CD4-positive, alpha-beta T cell treated with Interleukin-15 for 4 hours (primary cell): ENCODE data around the gene ACAP2.
"Not testable (repeated sequence)": the region's sequence is repeated elsewhere in the genome, so short reads cannot be mapped to it uniquely, and the experiment has no call there.

Experiments used
- DNase-seq: peaks from one replicate; pipeline ENCODE4 v3.0.0-alpha.2; 2020; ENCODE audit warnings: low spot score

Gene ACAP2

GRCh38 chr3:195290643-195291042, 152.2 kb downstream of the ACAP2 start:
- not testable (repeated sequence) for DNase-seq

DNA sequence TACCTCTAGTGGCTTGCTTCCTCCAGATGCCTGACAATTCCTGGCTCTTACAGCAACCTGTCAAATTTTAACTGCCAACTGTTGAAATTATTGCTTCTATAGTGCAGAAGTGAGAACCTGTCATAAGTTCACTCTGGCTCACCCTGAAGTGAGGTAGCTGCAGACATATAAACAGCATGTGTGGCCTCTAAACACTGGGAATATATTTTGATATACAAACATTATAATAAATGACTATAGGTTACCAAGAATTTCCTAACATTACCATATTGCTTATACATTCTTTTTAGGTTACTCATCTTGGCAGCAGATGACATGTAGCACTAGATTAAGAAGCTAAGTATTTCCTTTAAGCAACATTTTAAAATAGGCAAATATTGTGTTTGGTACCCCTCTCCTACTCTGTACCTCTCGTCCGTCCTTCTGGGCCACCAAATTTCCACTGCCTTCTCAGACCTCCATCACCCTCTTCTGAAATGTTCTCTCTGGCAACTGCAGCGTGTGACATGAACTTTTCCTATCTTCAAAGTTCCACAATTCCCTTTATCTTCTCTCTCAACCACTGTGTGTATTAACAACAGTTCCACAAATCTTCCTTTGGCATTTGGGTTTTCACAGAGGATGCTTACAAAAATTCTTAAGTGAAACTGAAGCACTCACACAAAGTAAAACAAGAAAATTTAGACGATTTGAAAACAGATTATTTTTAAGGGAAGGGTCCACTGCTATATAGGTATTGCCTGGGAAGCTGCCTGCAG, 156.5 kb downstream of the ACAP2 start:
- no peak for DNase-seq

DNA sequence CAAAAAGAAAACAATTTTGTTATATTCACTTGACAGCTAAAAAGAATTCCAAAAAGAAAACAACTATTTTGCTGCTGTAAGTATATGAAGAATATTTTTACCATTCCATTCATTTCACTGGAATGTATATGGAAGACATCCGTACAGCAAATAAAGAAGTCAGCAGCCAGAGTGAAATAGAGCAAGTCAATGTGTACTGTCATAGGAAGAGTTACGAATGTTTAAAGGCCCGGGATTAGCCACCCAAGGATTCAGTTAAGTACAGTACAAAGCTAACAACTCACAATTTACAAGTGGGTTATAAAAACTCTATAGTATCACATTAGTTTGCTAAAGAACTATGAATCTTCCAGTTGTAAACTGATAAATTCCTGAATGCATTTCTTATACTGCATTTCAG, 157.4 kb downstream of the ACAP2 start:
- DNase-seq: no peak

DNA sequence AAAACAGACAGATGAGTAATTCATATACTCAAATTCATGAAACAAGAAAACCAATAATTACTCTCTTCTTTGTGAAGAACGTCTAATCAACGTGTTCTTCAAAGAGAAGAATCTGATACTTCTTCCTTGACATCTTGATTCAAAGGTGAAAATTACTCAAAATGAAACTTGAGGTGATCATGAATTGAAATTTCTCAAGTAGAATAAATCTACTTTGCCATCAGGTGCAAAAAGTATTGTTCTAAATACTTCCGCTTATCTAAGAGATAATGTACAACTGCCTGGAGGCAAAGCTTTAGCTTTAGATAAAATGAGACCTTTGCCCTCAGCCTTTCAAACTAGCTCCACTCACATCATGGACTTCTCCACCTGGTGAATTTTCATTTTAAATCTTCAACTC, 158.0 kb downstream of the ACAP2 start:
- DNase-seq: no peak

DNA sequence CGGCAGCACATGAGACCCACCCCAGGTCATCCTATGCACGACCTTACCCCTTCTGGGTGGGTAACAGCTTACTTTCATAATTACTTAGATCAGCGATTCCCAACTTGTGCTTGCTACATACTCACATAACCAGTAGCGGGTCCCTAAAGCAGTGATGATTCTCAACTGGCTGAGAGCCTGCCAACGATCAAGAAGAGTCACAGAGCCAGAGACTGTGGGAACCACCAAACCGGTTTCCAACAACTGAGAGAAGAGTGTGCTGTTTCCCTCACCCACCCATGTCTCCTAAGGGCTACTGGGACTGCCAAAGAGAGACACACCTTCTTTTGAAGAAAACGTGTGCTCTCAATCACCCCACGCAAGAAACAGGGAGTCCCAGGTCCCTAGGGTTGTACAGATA, 159.9 kb downstream of the ACAP2 start:
- no peak for DNase-seq

DNA sequence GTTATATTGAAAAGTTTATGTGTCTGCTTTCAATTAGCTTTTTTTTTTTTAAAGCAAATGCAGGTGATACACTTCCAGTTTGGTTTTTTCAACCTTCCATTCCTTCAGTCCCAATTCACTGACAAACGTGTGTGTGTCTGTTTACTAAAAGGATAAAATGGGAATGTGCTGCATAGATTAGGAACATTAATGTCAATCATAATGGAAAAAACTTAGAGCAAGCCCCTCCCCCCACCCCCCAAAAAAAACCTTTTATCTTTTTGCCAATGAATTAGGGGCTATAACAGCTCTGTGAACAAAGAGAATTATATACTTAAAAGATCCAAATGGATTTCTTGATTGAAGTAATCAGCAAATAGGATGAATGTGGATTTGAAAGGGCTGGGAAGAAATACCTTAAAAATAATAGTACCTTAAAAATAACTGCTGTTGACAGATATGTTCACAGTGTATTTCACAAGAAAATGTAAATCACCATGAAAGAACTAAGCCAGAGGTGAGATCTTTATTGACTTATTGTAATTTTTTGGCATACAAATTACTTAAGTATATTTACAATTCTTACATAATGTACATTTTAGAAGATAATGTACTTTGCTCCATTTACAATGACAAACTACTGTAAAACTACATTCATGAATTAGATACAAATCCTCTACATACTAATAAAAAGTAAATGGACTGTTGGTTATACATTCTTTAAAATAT, 168.4 kb downstream of the ACAP2 start:
- DNase-seq: no peak

- peak; percentile 87 for DNase-seq
Observed at GRCh38 chr3:195271410-195272243, 171.2 kb downstream of the ACAP2 start.

DNA sequence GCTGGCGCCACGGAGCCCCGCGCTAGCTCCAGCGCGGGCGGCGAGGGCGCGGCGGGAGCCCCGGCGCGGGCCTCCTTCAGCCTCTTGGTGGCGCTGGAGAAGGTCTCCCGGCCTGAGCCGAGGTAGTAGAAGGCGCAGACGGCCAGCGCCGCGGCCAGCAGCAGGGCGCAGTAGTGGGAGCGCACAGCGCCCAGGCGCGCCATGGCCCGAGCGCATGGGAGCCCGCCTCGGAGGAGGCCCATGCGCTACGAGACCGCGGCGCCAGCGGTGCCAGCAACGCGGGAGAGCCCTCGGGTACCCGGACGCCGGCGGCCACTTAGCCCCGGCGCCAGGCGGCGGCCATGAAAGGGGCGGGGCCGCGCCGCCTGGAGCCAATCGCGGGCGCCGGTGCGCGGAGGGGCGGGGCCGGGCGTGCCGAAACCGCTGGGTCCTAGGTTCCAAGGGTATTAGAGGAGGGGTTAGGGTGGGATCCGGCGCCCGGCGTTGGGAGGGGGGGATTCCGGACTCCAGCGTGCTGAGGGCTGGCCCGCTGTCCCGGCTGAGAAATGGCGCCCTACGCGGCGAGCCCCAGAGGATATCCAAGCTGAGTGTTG, 171.9 kb downstream of the ACAP2 start, which contains the start of gene XXYLT1:
Gene XXYLT1, minus strand, starts transcription at position 343 of the 593 bp plus-strand sequence. Its CDS starts 101 bp downstream, at position 242.
- DNase-seq: peak; percentile 91

DNA sequence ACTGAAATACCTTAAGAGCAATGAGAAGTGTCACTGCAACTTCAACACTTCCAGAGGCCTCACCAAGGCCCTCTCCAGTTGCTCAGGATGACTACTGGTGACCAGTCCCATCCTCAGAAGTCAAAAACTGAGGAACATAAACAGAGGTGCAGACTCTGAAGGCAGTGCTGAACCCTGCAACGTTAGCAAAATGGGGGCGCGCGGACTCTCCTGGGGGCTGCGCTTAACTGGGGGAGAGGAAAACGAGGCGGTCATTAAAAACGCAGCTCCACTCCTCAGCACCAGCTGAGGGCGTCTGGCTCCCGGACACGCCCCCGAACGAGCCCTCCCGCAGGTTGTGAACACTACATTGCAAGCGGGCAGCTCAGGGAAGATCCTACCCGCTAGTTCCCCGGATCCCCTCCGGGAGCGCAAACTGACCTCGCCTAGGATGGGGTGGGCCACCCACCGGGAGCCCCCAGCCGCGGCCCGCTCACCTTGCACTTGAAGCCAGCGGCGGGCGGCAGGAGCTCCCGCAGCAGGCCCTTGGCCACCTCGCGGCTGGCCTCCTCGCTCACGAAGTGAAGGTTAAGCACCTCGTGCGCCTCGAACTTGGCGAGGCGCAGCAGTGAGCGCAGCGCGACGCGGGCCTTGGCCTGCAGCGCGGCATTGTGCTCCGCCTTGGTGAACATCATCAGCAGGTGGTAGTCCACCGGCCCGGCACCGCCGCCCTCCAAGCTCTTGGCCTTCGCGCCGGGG, 172.6 kb downstream of the ACAP2 start:
- DNase-seq: peak; percentile 12

DNA sequence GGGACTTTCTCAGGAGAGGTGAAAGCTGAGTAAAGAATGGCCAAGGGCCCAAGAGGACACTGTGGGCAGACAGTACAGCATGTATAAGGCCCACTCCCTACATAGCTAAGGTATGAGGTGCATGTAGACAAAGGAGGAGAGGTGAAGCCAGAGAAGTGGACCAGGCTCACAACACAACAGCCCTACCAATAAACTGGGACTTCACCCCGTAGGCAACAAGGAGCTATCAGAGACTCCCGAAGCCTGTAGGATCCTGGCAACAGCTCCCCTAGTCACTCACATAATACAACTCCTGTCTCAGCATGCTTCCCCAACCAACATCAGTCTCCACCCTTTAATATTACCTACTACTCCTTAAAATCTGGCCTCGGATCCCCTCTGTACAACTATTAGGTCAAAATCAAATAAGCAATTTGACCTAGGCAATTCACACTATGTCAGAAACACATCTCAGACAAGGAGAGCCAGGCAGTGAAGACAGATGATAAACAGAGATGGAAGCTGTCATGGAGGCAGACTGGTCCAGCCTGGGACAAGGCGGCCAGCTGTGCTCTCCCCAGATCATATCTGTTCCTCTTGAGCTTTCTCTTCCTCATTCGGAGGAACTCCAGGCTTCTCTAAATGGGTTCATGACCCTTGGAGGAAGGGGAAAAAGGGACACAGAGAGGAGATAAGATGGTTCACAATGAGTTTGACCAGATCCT, 173.3 kb downstream of the ACAP2 start:
- no peak for DNase-seq

DNA sequence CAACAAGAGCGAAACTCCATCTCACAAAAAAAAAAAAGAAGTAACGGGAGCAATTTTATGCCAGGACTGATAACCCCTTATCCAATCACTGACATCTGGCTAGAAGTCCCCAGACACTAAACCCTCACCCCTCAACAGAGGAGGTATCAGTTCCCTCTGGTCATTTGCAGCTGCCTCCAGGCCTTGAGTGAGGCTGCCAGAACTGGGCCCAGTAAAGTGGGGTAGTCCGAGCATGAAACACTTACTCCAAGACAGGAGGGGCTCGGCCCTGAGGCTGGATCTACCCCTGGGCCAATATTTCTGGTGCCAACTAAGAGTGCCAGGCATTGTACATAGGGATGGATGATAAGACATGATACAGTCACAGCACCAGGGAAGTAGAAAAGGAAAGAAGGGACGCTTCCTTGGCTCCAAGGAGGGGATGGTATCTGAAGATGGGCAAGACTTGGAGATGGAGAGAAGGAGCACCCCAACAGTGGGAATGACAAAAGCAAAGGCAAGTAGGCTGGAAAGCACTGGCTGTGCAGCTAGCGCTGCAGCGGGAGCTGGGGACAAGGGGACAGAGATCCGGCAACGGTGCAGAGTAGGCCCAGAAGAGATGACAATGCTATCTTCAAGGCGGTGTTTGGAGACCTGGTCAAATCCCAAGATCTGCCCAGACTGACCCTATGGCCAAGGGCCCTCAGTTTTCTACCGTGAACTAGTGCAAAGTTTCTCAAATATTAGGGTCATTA, 174.1 kb downstream of the ACAP2 start:
- DNase-seq: no peak

DNA sequence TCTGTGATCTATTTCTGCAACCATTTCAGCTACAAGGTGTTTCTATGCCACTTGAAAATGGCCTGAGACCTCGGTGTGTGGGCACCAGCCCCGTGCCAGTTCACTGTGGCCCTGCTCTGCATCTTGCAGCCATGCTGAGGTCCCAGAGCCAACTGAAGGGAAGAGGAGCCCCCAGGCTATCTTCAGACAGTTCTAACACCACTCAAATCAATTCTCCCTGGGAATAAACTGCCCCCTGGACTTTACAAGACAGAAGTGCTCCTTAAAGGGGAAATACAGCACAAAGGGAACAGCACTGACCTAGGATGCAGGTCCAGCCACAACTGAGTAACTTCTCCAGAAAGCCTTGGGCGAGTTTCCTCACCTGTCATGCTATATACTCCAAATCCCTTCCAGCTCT, 175.7 kb downstream of the ACAP2 start:
- no peak for DNase-seq

DNA sequence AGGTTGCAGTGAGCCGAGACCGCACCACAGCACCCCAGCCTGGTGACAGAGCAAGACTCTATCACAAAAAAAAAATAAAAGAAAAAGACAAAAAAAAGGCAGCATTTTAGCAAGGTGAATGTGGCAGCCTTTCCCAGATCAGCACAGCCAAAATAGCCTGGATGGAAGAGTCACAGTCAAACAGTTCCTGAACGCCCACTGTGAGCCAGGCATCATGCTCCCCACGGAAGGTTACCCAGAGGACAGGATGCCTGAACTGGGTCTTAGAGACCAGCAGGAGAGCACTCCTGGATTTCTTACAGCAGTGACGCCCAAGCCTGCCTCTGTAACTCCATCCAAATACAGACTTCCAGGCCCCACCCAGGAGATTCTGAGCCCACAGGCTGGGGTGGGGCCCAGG, 176.4 kb downstream of the ACAP2 start:
- no peak for DNase-seq

GRCh38 chr3:195265363-195265976, 177.3 kb downstream of the ACAP2 start:
- DNase-seq: no peak

DNA sequence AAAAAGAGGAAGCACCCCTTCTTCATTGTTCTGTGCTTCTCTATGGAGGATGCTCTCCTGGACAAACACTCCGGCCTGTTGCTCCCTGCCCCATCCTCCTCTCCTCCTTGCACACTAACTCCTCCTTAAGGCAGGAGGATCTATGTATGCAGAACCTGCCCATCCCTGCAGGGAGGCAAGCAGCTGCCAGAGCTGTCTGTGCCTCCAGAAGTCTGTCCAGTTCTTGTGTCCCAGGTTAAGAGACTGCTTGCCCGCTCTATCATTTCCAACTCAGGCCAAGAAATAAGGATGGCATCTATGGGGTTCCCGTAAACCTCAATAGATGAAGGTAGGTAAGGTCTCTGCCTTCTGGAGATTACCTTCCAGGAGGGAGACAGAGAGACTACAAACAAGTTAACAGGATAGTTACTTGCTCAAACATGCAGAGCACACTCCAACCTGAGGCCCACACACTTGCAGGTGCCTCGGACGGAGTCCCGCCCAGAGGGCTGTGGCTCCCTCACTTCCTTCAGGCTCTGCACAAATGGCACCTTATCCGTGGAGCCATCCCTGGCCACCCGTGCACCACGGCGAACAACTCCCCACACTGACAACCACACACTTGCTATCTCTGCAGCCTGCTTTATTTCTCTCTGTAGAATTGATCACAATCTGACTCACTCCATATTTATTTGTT, 178.8 kb downstream of the ACAP2 start:
- no peak for DNase-seq

DNA sequence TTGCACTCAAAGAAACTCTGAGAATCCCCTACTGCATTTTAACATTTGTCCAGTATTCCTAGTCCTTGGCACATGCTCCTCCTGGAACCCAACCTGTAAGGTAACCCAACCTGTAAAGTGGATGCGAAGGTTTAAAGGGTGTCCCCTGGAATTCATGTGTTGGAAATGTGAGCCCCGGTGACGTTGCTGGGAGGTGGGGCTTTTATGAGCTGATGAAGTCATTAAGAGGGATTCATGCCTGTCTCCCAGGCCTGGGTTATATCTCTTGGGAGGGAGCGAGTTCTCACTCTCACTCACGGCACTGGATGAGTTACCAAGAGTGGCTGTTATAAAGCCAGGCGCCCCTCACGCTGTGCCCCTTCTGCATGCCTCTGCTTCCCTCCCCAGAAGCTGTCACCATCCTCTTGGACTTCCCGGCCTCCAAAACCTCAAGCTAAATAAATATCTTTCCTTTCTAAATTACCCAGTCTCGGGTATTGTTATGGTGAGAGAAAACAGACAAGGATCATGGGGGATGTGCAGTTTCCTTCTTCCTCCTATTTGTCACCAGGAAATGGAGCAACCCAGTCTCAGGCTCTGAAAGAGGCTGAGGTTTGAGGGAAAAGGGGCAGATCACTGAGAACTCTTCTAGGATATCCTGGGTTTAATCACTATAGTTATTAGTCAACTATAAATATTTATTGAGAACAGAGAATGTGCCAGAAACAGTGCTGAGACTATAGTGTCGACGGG, 179.5 kb downstream of the ACAP2 start:
- no peak for DNase-seq

- no peak for DNase-seq
Observed at GRCh38 chr3:195261925-195262324, 180.9 kb downstream of the ACAP2 start.

DNA sequence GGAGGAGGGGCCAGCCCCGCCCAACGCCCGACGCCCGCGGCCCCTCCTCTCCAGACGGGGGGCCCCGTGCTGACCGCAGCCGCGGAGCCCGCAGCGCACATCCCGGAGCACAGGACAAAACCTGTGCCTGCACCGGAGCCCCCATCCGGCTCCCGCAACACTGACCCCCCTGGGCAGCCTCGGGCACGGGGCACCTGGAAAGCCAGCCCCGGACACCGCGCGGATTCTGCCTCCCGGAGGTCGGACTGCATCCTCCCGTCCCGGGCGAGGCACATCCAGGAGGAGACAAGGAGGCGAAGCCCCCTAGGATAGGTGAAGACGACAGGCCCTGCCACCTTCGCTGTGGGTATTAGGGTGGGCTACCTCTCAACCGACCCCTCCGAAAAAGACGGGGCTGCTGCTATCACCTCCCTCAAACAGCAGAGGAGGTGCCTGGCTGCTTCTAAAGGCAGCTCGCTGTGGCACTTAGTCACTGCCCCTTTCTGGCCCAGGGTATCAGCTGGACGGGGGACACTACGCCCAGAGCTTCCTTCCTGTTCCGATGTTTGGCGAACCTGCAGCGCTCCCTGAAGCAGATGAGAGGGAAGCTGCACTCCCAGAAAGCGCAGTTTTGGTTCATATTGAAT, 182.4 kb downstream of the ACAP2 start:
- DNase-seq: peak; percentile 29
